ENCODE measurements around the gene CEP126.
"Not testable (repeated sequence)": the region's sequence is repeated elsewhere in the genome, so short reads cannot be mapped to it uniquely, and the experiment has no call there.

The CEP126 gene

GRCh38 chr11:101940901-101941520 is 26.2 kb downstream of the CEP126 start:
- no peak for ATAC-seq

GRCh38 chr11:101944923-101945322 is 30.1 kb downstream of the CEP126 start:
- no peak for ATAC-seq

GRCh38 chr11:101945448-101945847 is 30.6 kb downstream of the CEP126 start:
- no peak for ATAC-seq

GRCh38 chr11:101949680-101950220 is 34.9 kb downstream of the CEP126 start:
- ATAC-seq = no peak

GRCh38 chr11:101955278-101955677 is 40.5 kb downstream of the CEP126 start:
- no peak for ATAC-seq

- ATAC-seq = no peak
Observed at GRCh38 chr11:101955701-101956100, 40.9 kb downstream of the CEP126 start.

GRCh38 chr11:101960231-101960630 is 45.4 kb downstream of the CEP126 start:
- no peak for ATAC-seq

GRCh38 chr11:101964200-101964599 is 49.4 kb downstream of the CEP126 start:
- not testable (repeated sequence) for ATAC-seq

GRCh38 chr11:101974255-101974654 is 59.4 kb downstream of the CEP126 start:
- ATAC-seq = no peak

GRCh38 chr11:101974771-101975170 is 60.0 kb downstream of the CEP126 start:
- ATAC-seq = no peak

- ATAC-seq = no peak
Observed at GRCh38 chr11:101975734-101976133, 60.9 kb downstream of the CEP126 start.

- ATAC-seq = no peak
Observed at GRCh38 chr11:101987370-101987769, 72.6 kb downstream of the CEP126 start.

- ATAC-seq = no peak
Observed at GRCh38 chr11:101993172-101993571, 78.4 kb downstream of the CEP126 start.

GRCh38 chr11:101994052-101994469 is 79.3 kb downstream of the CEP126 start:
- ATAC-seq = not testable (repeated sequence)

- no peak for ATAC-seq
Observed at GRCh38 chr11:101996111-101996510, 81.3 kb downstream of the CEP126 start.

- no peak for ATAC-seq
Observed at GRCh38 chr11:102001657-102002338, 87.0 kb downstream of the CEP126 start.

GRCh38 chr11:102004220-102004619 is 89.4 kb downstream of the CEP126 start:
- no peak for ATAC-seq

GRCh38 chr11:102005306-102005705 is 90.5 kb downstream of the CEP126 start:
- ATAC-seq = no peak

- ATAC-seq = no peak
Observed at GRCh38 chr11:102006835-102007566, 92.2 kb downstream of the CEP126 start.

GRCh38 chr11:102007567-102008437 is 93.0 kb downstream of the CEP126 start:
- no peak for ATAC-seq

- ATAC-seq = no peak
Observed at GRCh38 chr11:102010776-102011494, 96.1 kb downstream of the CEP126 start.

- ATAC-seq = no peak
Observed at GRCh38 chr11:102012946-102013345, 98.1 kb downstream of the CEP126 start.
